ENCODE results near the gene SLCO3A1.

Gene SLCO3A1

GRCh38 chr15:91916051-91916450, 62.5 kb downstream of the SLCO3A1 start:
- no peak for DNase-seq

- DNase-seq: no peak
Observed at GRCh38 chr15:91917686-91918360, 64.3 kb downstream of the SLCO3A1 start.

- DNase-seq: no peak
Observed at GRCh38 chr15:91919014-91919534, 65.6 kb downstream of the SLCO3A1 start.

- no peak for DNase-seq
Observed at GRCh38 chr15:91921188-91921842, 67.8 kb downstream of the SLCO3A1 start.

DNA sequence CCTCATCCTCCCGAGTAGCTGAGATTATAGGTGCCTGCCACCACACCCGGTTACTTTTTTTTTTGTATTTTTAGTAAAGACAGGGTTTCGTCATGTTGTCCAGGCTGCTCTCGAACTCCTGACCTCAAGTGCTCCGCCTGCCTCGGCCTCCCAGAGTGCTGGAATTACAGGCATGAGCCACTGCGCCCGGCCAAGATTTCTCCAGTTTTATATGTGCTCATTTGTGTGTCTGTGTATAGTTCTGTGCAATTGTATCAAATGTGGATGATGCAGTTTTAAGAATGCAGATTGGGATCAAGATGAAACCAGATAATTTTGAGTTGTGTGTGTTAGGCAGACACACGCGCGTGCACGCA, 68.3 kb downstream of the SLCO3A1 start:
- no peak for DNase-seq

DNA sequence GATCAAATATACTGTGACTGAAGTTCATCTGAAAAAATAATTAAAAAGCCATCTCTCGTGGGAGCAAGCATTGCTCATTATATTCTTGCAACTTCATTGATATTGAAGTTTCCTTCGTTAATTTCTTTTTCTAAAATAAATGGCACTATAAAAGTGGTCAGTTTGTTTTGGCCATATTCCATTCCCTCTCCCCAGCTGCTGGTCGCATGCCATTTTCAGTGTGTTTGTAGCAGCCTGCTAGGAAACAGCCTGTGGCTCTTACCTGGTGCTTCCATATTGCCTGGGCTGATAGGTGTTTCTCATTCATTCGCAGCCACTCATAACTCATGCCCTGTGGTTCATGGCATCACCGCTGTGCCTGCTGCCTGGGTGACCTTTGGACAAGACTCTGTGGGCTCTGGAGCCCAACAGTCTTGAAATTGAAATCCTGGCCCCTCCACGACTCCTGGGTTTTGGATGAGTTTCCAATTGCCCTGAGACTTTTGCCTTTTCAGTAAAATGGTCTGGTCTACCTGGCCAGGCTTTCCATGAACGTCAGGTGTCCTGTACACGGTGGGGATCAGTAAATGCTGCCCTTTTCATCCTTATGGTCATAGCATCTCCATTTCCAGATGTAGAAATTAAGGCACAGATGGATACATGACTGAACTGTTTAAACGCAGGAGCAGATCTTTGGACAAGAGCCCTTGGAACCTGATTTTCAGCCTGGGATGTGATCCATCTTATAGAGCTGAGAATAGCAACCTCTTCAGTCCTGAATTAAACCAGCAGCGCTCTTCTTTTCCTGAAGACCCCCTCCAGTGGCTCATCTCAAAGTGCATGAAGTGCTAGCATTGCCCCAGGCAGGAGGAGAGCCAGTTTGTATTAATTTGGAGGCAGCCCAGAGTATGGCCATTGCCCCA, 69.4 kb downstream of the SLCO3A1 start:
- no peak for DNase-seq

DNA sequence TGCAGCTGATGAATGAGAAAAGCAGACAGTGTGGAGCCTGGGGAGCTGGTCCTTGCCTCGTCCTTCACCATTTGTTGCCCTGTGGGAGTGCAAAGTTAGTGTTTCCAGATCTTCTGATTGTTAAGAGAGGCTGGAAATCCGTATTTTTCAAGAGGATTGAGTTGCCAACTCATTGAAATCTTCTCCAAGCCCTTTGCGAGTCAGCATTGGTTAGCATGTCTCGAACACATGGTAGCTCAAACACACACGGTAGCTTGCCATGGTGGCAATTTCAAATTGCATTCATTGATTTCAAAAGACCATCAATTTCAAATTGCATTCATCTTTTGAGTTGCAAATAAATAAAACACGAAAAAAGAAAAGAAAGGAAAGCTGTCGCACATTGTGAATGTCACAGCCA, 70.7 kb downstream of the SLCO3A1 start:
- DNase-seq: no peak

DNA sequence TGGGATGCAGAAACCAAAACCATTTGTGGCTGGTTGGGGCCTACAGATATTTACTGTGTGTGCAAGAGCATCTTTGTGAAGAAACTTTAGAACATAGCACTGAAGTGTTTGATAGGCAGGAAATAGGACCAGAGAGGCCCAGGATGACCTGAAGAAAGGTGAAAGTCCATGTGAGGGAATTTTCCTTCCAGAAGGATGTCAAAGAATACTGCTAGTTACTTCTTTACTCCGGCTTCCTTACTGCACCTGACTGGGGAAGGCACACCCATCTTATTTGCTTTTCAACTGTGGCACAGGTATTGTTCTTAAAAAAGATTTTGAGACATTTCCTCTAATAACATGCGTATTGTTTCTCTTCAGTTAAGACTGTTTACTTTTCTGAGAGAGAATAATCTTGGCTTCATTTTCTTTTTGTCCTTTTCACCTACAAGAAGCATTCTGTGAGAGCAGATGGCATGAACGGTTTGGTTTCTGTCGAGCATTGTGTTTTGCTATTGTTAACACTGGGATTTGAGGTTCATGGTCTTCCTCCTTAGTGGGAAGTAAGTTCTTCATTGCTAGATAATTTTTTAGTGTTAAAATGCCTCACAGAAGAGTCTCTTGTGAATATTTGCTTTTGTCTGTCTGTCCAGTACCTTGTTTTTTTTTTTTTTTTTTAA, 71.5 kb downstream of the SLCO3A1 start:
- no peak for DNase-seq

DNA sequence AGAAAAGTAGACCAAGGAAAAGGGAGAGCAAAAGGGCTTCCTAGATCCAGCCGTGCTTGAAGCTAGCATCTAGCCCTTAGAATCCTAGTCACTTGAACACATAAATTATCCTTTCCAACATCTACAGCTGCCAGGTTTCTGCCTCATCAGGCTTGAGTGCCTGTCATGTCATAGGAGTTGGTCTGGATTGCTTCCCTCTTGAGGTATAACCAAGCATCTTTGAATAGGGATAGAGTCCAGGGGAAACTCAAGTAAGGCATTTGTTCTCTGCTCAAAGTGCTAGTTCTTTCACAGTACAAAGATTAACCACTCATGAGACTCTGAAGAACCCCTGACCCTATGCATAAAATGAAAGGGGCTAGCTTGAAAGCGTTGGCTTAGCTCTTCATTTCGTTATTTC, 72.3 kb downstream of the SLCO3A1 start:
- DNase-seq: no peak

GRCh38 chr15:91926908-91927270, 73.4 kb downstream of the SLCO3A1 start:
- no peak for DNase-seq

DNA sequence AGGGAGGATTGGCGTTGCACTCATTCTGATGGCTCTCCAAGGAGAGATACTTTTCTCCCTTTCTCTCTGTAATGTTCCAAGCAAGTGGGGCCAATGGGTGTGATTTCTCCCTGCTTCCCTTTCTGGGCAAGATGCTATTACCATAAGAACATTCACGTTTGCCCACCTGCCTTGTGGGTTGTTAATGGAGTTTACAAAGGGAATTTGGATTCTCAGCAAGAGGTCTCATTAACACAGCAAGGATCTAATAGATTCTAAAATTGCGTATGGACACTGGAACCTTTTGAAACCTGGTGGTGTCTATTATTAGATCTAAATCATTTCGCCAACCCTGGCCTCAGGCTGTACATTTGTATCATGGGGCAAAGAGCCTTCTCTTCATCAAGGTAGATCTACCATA, 74.1 kb downstream of the SLCO3A1 start:
- DNase-seq: no peak

DNA sequence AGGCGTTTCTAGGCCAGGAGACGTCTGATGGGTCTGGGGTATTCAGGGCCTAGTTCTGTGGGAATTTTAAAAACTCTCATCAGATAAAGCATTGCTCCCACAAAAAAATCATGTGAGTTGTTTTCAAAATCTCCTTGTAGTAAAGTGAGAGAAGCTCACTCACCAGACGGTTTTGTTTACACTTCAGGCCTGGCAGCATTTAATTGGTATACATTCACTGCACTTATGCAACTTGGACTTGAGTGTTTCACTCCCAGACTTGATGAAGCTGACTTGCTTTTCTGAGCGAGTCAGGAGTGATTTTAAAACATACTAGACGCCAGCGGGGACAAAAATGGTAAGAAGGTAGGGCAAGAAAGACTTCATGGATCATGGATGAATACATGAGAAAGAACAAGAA, 75.2 kb downstream of the SLCO3A1 start:
- no peak for DNase-seq

GRCh38 chr15:91929509-91929908, 76.0 kb downstream of the SLCO3A1 start:
- DNase-seq: no peak

DNA sequence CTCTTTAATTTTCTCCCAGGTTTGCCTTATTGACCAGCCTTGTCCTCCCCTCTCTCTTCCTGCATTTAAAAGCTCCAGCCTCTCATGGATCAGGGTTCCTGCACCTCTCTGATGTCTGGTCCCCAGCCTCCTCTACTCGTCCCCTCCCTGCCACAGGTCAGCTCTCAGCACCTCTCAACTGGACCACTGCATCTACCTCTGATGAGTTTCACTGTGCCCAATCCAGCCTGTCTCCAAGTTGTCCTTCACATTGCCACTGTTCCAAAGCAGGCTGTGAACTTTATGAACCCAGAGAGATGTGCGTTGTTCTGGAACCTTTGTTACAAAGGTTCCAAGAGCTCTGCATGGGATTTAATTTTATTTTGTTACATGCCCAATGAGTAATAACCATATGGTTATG, 76.6 kb downstream of the SLCO3A1 start:
- DNase-seq: no peak

DNA sequence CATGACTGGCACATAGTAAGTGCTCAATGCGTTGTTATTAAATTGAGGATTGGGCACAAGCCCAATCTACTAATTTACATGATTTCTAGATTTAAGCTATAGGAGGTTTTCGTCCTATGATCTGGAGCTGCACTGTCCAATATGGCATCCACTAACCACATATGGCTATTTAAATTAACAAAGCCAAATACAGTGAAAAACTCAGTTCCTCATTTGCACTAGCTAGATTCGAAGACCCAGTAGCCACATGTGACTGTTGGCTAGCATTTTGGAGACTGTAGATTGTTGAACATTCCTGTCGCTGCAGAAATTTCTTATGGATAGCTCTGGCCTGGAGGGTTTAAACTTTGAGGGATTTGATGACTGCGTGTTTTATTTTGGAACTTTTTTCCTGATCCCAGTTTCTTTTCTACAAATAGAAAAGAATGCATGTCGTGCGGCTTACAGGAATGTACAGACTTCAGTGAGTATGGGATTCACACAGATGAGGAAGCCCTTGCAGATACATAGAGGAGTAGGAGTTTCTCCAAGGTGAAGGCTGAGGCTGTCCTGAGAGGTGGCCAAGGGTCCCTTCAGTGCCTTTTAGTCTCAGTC, 82.8 kb downstream of the SLCO3A1 start:
- no peak for DNase-seq

DNA sequence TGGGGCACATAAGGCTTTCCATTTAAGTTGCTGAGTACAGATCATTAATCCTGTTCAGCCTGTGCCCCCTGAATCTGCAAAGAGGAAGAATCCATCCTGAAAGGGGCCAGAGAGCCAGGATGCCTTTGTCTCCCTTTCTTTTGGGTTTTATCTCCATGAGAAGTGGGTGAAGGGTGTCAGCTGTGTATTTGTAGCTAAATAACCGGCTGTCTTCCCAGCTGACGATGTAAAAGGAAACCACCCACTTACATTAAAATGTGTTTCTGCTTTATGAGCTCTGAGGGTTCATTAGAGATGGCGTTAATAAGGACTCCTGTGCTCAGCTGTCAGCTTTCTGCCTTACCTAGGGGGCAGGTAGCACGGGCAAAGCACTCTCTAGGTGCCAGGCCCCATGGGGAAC, 83.4 kb downstream of the SLCO3A1 start:
- DNase-seq: no peak

- no peak for DNase-seq
Observed at GRCh38 chr15:91938136-91938535, 84.6 kb downstream of the SLCO3A1 start.

DNA sequence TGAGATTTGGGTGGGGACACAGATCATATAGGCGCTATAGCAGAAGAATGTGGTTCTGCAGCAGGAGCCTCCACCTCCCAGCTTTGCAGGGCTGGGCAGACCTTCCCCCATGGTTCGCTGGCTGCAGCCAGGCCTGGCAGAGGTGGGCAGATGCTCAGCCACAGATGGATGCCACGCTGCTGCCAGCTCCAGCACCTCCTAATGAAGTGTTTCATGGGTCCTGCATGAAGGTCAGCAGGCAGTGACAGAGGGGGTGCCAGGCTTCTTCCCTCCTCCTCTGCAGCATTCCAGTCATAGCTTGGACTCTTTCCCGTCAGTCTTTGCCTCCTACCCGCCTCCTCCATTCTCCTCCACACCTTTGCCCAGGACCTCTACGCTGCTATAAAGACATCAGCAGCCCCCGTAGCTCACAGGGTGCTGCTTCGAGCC, 85.9 kb downstream of the SLCO3A1 start:
- DNase-seq: no peak

GRCh38 chr15:91940496-91941381, 87.2 kb downstream of the SLCO3A1 start:
- peak; percentile 31 for DNase-seq

- no peak for DNase-seq
Observed at GRCh38 chr15:91941871-91942658, 88.6 kb downstream of the SLCO3A1 start.
